NCI-H1694 treated with DMSO at 0.1 percent for 48 hours (cell line): ENCODE data around the gene DPYSL4.

Experiments
- DNase-seq: peaks from one replicate; lab custom pipeline; 2025; lab: John Stamatoyannopoulos, UW

Gene DPYSL4

GRCh38 chr10:132243141-132243540 lies 56.4 kb downstream of the DPYSL4 start:
- DNase-seq: no peak

GRCh38 chr10:132243626-132244025 lies 56.9 kb downstream of the DPYSL4 start:
- DNase-seq: no peak

DNA sequence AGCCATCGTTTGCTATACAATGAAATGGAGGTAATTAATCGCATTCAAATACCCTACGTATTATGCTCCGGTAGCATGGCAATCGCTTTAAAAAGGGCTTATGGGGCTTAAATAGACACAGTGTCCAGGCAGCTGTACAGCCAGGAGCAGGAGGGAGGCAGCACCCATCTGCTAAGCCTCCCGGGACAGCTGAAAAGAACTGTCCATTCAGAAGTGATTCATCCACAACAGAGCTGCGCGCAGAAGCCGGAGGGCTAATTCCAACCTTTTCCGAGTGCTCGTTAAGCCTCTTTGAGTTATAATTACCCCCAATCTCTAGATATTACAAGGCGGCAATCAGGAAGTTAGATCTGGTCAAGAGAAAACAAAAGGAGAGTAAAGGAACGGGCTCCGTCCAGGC lies 58.3 kb downstream of the DPYSL4 start:
- no peak for DNase-seq

DNA sequence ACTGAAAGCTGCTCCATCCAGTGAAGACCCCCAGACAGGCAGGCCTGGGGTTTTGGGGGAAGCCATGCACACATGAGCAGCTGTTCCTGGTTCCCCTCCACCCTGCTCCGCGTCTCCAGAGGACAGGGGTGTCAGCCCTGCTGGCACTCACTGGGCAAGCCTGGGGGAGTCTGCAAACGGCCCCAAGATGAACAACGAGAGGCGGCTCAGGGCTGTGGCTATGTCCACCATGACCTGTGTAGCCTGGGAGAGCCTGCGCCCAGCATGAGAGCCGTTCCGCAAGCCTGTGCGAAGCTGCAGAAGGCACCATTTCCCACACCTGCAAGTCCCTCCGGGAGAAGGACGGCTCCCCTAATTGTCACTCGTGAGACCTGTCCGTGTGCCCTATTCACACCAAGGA lies 59.5 kb downstream of the DPYSL4 start:
- DNase-seq: no peak

- DNase-seq: no peak
These were observed 61.2 kb downstream of the DPYSL4 start for GRCh38 chr10:132247943-132248342.

DNA sequence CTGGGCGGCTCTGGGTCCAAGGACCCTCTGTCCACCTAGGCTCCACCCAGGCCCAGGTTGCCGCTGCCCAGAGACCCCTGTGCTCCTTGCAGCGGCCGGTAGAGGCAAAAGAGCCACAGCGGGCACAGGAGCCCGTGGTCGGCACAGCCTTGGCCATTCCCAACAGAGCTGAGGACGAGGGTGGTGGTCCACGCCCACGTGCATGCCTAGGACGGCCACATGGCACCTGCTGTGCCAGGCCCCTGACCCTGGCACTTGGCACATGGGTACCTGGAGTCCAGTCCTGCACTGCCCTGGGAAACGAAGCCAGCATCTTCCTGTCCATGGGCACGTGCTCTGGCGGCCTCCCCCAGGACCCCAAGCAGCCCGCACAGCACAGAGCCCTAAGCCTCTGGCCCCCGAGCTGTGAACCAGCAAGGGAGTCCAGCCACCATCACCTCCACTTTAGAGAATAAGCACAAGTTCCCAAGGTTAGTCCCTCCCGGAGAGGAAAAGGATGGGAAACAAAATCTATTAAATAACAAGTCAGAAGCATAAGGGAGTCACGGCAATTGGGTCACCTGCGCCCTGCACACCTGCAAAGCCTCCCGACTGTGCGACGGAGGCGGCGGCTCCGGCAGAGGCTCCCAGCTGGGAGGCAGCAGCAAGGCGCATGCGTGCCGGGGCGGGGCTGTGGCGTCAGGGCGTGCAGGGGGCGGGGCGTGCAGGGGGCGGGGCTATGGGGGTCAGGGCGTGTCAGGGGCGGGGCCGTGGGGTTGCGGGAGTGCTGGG lies 61.9 kb downstream of the DPYSL4 start:
- no peak for DNase-seq

DNA sequence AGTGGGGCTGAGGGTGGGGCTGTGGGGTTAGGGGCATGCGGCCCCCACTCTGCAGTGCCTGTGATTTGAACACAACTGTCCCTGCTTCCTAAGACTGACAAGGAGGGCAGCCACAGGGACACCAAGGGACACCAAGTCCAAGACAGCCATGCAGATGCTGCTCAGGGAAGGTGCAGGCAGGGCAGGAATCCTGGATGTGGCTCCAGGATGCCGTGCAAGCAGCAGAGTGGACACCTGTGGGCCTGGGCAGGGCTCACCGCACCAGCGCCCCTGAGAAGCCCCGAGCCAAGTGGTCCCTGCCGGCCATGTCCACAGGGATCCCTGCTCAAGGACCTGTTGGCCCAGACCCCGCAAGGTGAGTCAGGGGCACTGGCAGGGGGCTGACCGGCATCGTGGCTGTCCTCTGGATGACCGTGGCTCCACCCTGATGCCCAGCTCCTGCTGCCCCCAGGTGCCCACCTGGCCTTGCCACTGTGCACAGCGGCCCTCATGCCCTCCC lies 62.5 kb downstream of the DPYSL4 start:
- DNase-seq: no peak

GRCh38 chr10:132249824-132250375 lies 63.2 kb downstream of the DPYSL4 start:
- DNase-seq: no peak

DNA sequence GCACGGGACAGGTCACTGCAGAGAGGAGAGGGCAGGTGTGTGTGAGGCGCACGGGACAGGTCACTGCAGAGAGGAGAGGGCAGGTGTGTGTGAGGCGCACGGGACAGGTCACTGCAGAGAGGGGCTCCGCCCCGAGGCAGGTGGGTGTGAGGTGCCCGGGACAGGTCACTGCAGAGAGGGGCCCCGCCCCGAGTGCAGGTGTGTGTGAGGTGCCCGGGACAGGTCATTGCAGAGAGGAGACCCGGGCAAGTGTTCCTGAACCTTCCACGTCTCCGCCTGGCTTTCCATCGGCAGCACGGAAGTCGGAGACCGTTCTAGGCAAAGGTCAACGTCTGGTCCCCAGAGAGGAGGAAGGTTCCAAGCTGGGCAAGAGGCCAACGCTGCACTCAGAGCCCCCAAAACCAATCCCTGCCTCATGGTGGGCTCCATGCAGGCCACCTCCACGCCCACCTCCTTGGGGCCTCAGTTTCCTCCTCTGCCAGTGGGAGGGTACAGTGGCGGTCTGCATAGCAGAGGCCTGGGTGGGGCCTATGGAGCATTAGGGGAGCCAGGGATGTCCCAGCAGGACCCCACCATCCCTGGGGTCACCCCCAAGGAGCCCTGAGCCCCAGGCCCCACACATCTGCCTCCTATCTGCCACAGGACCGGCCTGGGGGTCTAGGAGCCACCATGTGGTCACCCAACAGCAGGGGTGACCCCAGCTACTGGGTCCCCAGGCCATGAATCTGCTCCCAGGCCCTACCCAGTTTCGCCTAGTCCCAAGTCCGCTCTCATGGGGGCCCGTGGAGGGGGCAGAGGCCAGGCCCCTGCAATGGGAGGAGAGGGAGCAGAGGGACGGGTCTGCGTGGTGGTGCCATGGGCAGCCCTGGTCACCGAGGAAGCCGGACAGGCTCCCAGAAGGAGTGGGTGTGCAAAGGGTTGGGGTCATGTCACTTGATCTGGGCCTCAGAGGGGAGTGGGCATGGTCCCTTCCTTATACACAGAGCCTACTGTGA lies 64.0 kb downstream of the DPYSL4 start:
- DNase-seq: no peak

DNA sequence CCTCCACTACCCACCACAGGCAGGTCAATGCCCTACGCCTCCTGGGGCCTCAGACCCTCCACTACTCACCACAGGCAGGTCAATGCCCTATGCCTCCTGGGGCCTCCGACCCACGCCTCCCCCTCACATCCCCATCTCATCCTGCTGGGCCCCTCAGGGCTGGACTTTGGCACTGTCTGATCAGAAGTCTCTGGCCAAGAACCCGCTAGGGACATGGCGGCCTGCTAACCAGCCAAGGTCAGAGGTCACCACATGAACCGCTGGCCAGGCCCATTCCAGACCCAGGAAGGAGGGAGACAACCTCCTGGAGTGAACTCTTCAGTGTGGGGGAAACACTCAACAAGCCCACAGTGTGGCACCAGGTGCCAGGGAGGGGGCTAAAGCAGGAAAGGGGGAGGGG lies 65.2 kb downstream of the DPYSL4 start:
- DNase-seq: no peak

DNA sequence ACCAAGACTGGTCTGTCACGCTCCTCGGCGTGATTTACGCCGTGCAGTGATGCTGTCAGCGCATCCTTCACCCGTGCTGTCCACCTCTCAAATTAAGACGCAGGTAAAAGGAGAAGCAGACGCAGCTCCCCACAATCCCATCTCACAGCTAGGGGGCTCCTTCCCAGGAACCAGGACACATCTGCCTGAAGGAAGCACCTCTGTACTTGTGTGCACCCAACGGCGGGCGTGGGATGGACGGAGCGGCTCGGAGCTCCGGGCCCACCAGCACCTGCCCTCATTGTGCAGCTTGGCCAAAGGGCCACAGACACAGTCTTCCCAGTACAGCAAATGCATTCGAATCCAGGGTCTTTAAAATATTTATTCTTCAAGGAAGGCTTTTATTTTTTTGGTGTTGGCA lies 65.7 kb downstream of the DPYSL4 start:
- no peak for DNase-seq

GRCh38 chr10:132253092-132253687 lies 66.4 kb downstream of the DPYSL4 start:
- DNase-seq: no peak

GRCh38 chr10:132254841-132255240 lies 68.1 kb downstream of the DPYSL4 start:
- no peak for DNase-seq
